ENCODE data around the gene PICALM. TPM values are rescaled to one million over a fixed set of nuclear protein-coding genes. Genes with fewer than 3 reads are reported as not detected.

The PICALM gene
- total and polyA plus RNA-seq, 9 of the 15 experiments (the other 6 are each of a cell fraction or from before 2014, with no cell fraction given) = 41.3 to 990 (median 309) TPM

- no peak for TF ChIP-seq CREB5 (CRISPR knock-in tag; IDR thresholded peaks at IDR 0.05)
- TF ChIP-seq RBM25 (IDR thresholded peaks at IDR 0.05; ENCODE audit: low read depth, low read length, severe bottlenecking) = no peak
- no peak for TF ChIP-seq POLR3G (IDR thresholded peaks at IDR 0.05; ENCODE audit: extremely low read depth, insufficient read length, insufficient replicate concordance)
- no peak for TF ChIP-seq FIP1L1 (IDR thresholded peaks at IDR 0.05; ENCODE audit: low read depth, low read length, poor library complexity, severe bottlenecking)
- no peak for TF ChIP-seq RBBP5 (IDR thresholded peaks at IDR 0.05; ENCODE audit: borderline replicate concordance, insufficient read depth, low read length, poor library complexity, severe bottlenecking)
- TF ChIP-seq PHB2 (IDR thresholded peaks at IDR 0.05; ENCODE audit: low read depth) = no peak
- no peak for TF ChIP-seq FOS (IDR thresholded peaks at IDR 0.05; ENCODE audit: extremely low read depth, insufficient read length)
- no peak for TF ChIP-seq COPS2 (conservative IDR thresholded peaks at IDR 0.05)
- peak; percentile 31; the same call in 1 of the 2 replicates for TF ChIP-seq ARID1B (IDR thresholded peaks at IDR 0.05)
- no peak for TF ChIP-seq KLF10 (CRISPR knock-in tag; IDR thresholded peaks at IDR 0.05)
- TF ChIP-seq NR0B1 (IDR thresholded peaks at IDR 0.05; ENCODE audit: partially characterized antibody) = no peak
- TF ChIP-seq HSF4 (CRISPR knock-in tag; IDR thresholded peaks at IDR 0.05; ENCODE audit: borderline replicate concordance) = no peak
- TF ChIP-seq BMI1 (IDR thresholded peaks at IDR 0.05; ENCODE audit: low read length) = no peak
- TF ChIP-seq ZBTB17 (CRISPR knock-in tag; IDR thresholded peaks at IDR 0.05) = no peak
- no peak for TF ChIP-seq YBX1 (IDR thresholded peaks at IDR 0.05)
- TF ChIP-seq ZNF146 (CRISPR knock-in tag; IDR thresholded peaks at IDR 0.05; ENCODE audit: unreplicated experiment) = no peak
- no peak for TF ChIP-seq E2F3 (CRISPR knock-in tag; IDR thresholded peaks at IDR 0.05)
- peak; percentile 23; the same call in 1 of the 2 replicates for TF ChIP-seq SMARCE1 (IDR thresholded peaks at IDR 0.05)
- no peak for TF ChIP-seq CHD4 (IDR thresholded peaks at IDR 0.05; ENCODE audit: insufficient read depth, insufficient replicate concordance, low read depth, low read length, poor library complexity, severe bottlenecking)
- TF ChIP-seq CLOCK (CRISPR knock-in tag; IDR thresholded peaks at IDR 0.05; ENCODE audit: borderline replicate concordance) = no peak
- TF ChIP-seq CTBP1 (IDR thresholded peaks at IDR 0.05; ENCODE audit: borderline replicate concordance) = peak; percentile 50
- TF ChIP-seq ZKSCAN8 (CRISPR knock-in tag; IDR thresholded peaks at IDR 0.05) = no peak
- peak; percentile 99 for TF ChIP-seq ZNF431 (CRISPR knock-in tag; IDR thresholded peaks at IDR 0.05)
- TF ChIP-seq SIN3B (IDR thresholded peaks at IDR 0.05; ENCODE audit: low read depth) = no peak
- no peak for TF ChIP-seq ZNF253 (CRISPR knock-in tag; conservative IDR thresholded peaks at IDR 0.05)
Measured at GRCh38 chr11:86108890-86109638, 40.2 kb upstream of the PICALM start (continued).

Measured in K562 (cell line).